ENCODE results near the gene HS1BP3. TPM values are rescaled to one million over a fixed set of nuclear protein-coding genes. Genes with fewer than 3 reads are reported as not detected.

The HS1BP3 gene
- total and polyA plus RNA-seq, 2 of the 13 experiments (the other 11 are each of a cell fraction or from before 2014, with no cell fraction given) = 15.2 to 22.0 TPM

DNA sequence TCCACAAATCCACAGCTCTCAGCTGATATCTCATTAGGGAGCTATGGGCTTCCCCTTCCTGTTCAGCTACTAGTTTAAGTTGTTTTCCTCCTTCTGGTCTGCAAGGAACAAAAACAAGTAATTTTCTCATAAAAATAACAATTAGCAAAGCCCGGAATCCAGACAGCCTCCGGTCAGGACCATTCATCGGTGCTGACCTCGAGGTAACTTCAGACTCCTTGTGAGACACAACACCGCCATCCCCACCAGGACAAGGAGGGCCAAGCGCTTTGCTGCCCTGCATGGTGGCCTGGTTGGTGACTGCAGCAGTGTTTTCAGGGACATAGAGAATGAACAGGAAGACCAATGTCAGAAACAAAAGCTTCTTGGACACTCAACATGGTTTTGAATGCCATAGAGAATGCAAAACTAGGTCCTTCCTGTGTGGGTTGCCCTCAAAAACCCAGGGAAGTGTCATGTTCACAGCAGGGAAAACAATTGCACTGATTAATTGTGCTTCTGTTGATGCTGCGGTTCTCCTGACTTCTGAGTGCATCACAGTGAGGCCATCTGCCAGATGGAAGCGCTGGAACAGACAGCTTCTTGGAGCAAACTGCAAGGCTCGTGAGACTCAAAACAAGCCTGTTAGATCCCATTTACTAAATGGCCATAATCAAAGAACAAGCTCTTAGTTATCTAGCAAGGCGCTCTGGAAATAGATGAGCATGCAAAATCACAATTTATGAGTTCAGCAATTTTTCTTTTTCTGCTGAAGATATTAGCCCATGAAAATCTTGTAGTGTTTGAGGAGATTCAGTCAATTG is 77.1 kb downstream of the HS1BP3 start:
- in situ Hi-C loops (cut with HindIII; ENCODE audit: extremely low pct_ligation_motif_present, low pct_unique_long_range_greater_than_20kb) (no loop called here), intact Hi-C loops (cut with micrococcal nuclease; ENCODE audit: unreplicated experiment) (no loop called here)
- FAIRE-seq (no peak), DNase-seq (ENCODE audit: low spot score) (no peak), ATAC-seq (no peak)
- Histone ChIP-seq H3K79me2 (ENCODE audit: insufficient read depth, low read length) (no peaks in the 10 kb centered on the region), H2AFZ (ENCODE audit: low read length) (no peak overlapping the region), H3K4me1 (ENCODE audit: insufficient read depth, low read length) (peaks cover 98% of the 10 kb centered on the region), H3K4me3 (replicated peaks in 1 of 3; ENCODE audit: insufficient read depth in 1 of 3, low read depth in 2 of 3, low read length in 3 of 3) (no peak overlapping the region), H3K27me3 (ENCODE audit: control insufficient read depth in 1 of 2, insufficient read depth in 2 of 2, low read length in 2 of 2) (no peaks in the 10 kb centered on the region), H3K27ac (ENCODE audit: extremely low read length, insufficient read depth, low read length) (no peak overlapping the region), H3K36me3 (replicated peaks in 1 of 2; ENCODE audit: control insufficient read depth in 1 of 2, insufficient read depth in 2 of 2, low read length in 2 of 2) (no peaks in the 10 kb centered on the region), H3K9me3 (ENCODE audit: low read length) (no peaks in the 10 kb centered on the region), H4K20me1 (ENCODE audit: insufficient read depth, low read length) (no peaks in the 10 kb centered on the region), H3K4me2 (ENCODE audit: low read depth, low read length) (no peak overlapping the region), H3K9ac (ENCODE audit: insufficient read depth, low read depth, low read length) (no peak overlapping the region)
- CTCF ChIA-PET (ENCODE audit: low intra/inter-chr PET ratio, low total read pairs) = no interaction called here
- TF ChIP-seq MAFK (conservative IDR thresholded peaks at IDR 0.05 in 1 of 2, IDR thresholded peaks at IDR 0.05 in 1 of 2; ENCODE audit: low read length in 2 of 2) (peak; percentile 66 to 76), ATM (IDR thresholded peaks at IDR 0.05; ENCODE audit: borderline replicate concordance) (no peak), FOXO1 (CRISPR knock-in tag; IDR thresholded peaks at IDR 0.05) (no peak), MAFF (IDR thresholded peaks at IDR 0.05; ENCODE audit: low read depth, low read length) (peak; percentile 83)
- POLR2A ChIA-PET = interaction anchor here (1.2 to 36.8 kb wide), 4 partner anchors 12 to 122 kb away, joined by 7 to 1537 read pairs (median 268); partner anchors contain the start of gene RHOB
- 94% methylated on average over 10 of the region's 10 CpGs for WGBS (ENCODE audit: low lambda C conversion rate)
- BruUV-seq (replicated peaks) = no TSS peak

DNA sequence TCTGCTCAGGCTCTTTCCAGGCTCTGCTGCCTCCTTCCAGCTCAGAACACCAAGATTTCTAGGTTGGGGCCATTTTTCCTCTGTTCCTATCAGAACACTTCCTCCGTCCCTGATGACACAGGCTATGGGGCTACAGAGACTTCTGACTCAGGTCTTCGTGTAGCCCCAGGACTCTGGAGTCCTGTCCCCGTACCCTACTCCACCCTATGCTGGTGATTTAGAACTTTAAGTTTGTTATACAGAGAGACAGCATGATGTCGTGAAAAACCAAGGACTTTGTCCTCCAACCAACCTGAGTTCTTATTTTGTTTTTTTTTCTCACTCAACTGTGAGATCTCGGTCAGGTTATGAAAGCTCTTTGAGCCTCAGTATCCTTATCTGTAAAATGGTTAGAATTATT is 78.7 kb downstream of the HS1BP3 start:
- POLR2A ChIA-PET = interaction anchor here (1.5 to 36.8 kb wide), 5 partner anchors 13 to 120 kb away, joined by 6 to 1537 read pairs (median 12); partner anchors contain the start of gene RHOB
- TF ChIP-seq TBL1XR1 (IDR thresholded peaks at IDR 0.05; ENCODE audit: borderline replicate concordance, low read length, partially characterized antibody) = no peak
- TF ChIP-seq ZNF747 (CRISPR knock-in tag; IDR thresholded peaks at IDR 0.05; ENCODE audit: borderline replicate concordance) = 0 out of 2 replicates have a peak, but pooled peaks have one; percentile 17
- TF ChIP-seq ZFY (CRISPR knock-in tag; IDR thresholded peaks at IDR 0.05) = 0 out of 2 replicates have a peak, but pooled peaks have one; percentile 17
- TF ChIP-seq SSRP1 (CRISPR knock-in tag; IDR thresholded peaks at IDR 0.05) = peak; percentile 35; the same call in 1 of the 2 replicates
- TF ChIP-seq ZKSCAN8 (CRISPR knock-in tag; IDR thresholded peaks at IDR 0.05; ENCODE audit: borderline replicate concordance) = no peak
- TF ChIP-seq ARNTL (CRISPR knock-in tag; IDR thresholded peaks at IDR 0.05) = no peak
- TF ChIP-seq ELF3 (CRISPR knock-in tag; IDR thresholded peaks at IDR 0.05) = no peak
- no peak for TF ChIP-seq TCF12 (IDR thresholded peaks at IDR 0.05)
- no peak for TF ChIP-seq TCF12 (CRISPR knock-in tag; IDR thresholded peaks at IDR 0.05)
- TF ChIP-seq LCORL (IDR thresholded peaks at IDR 0.05) = no peak
- TF ChIP-seq LCORL (CRISPR knock-in tag; IDR thresholded peaks at IDR 0.05) = 0 out of 2 replicates have a peak, but pooled peaks have one; percentile 24
- TF ChIP-seq MED1 (CRISPR knock-in tag; IDR thresholded peaks at IDR 0.05) = peak; percentile 6; the same call in 1 of the 2 replicates
- TF ChIP-seq NFE2L1 (CRISPR knock-in tag; IDR thresholded peaks at IDR 0.05; ENCODE audit: borderline replicate concordance) = no peak
- TF ChIP-seq ZNF33B (CRISPR knock-in tag; IDR thresholded peaks at IDR 0.05) = no peak
- no peak for TF ChIP-seq SMARCE1 (IDR thresholded peaks at IDR 0.05; ENCODE audit: borderline replicate concordance)
- 0 out of 2 replicates have a peak, but pooled peaks have one; percentile 24 for TF ChIP-seq ZNF543 (CRISPR knock-in tag; IDR thresholded peaks at IDR 0.05)
- TF ChIP-seq ZNF629 (CRISPR knock-in tag; conservative IDR thresholded peaks at IDR 0.05) = peak; percentile 89

More for the DNA sequence above, 78.7 kb downstream of the HS1BP3 start:
- ATAC-seq (no peak), FAIRE-seq (peak; percentile 12), DNase-seq (ENCODE audit: low spot score) (no peak)
- Histone ChIP-seq H2AFZ (ENCODE audit: low read length) (no peak overlapping the region), H3K27ac (ENCODE audit: extremely low read length, insufficient read depth, low read length) (peak overlapping the region; percentile 10), H4K20me1 (ENCODE audit: insufficient read depth, low read length) (no peaks in the 10 kb centered on the region), H3K36me3 (replicated peaks in 1 of 2; ENCODE audit: control insufficient read depth in 1 of 2, insufficient read depth in 2 of 2, low read length in 2 of 2) (no peaks in the 10 kb centered on the region), H3K4me1 (ENCODE audit: insufficient read depth, low read length) (peaks cover 98% of the 10 kb centered on the region), H3K27me3 (ENCODE audit: control insufficient read depth in 1 of 2, insufficient read depth in 2 of 2, low read length in 2 of 2) (no peaks in the 10 kb centered on the region), H3K9ac (ENCODE audit: insufficient read depth, low read depth, low read length) (no peak overlapping the region), H3K4me2 (ENCODE audit: low read depth, low read length) (no peak overlapping the region), H3K79me2 (ENCODE audit: insufficient read depth, low read length) (no peaks in the 10 kb centered on the region), H3K4me3 (replicated peaks in 1 of 3; ENCODE audit: insufficient read depth in 1 of 3, low read depth in 2 of 3, low read length in 3 of 3) (no peak overlapping the region), H3K9me3 (ENCODE audit: low read length) (no peaks in the 10 kb centered on the region)
- in situ Hi-C loops (cut with HindIII; ENCODE audit: extremely low pct_ligation_motif_present, low pct_unique_long_range_greater_than_20kb) (no loop called here), intact Hi-C loops (cut with micrococcal nuclease; ENCODE audit: unreplicated experiment) (loop anchor here (1.0 kb wide), 1 partner anchor 24 kb away; no protein-coding TSS in a partner anchor)
- CTCF ChIA-PET (ENCODE audit: low intra/inter-chr PET ratio, low total read pairs) = no interaction called here
- no TSS peak for BruUV-seq (replicated peaks)
- 68% methylated on average over 5 of the region's 5 CpGs for WGBS (ENCODE audit: low lambda C conversion rate)

Measured in HepG2 (cell line).